Lower leg skin (tissue), 3 donors: Measurements from ENCODE around the gene DOCK10.

Experiments used
- CTCF ChIP-seq, 3 donors: fragments of 450-650 bp; IDR thresholded peaks; one replicate each; pipeline ENCODE4 v1.5.1; 2016; ENCODE audit warnings: antibody characterized with exemption in 3 of 3, mild to moderate bottlenecking in 3 of 3, moderate library complexity in 2 of 3
- POLR2A ChIP-seq, 2 donors: fragments of 450-650 bp; IDR thresholded peaks; one replicate each; pipeline ENCODE4 v1.6.1; 2016 to 2017; ENCODE audit warnings: antibody characterized with exemption in 2 of 2, mild to moderate bottlenecking in 1 of 2, moderate library complexity in 1 of 2

GRCh38 chr2:224958462-224958857 is 83.8 kb downstream of the DOCK10 start:
- TF ChIP-seq POLR2A (IDR thresholded peaks at IDR 0.05) (no peak), CTCF (IDR thresholded peaks at IDR 0.05) (no peak)
